ENCODE measurements around the gene KAZN. TPM values are rescaled to one million over a fixed set of nuclear protein-coding genes. Genes with fewer than 3 reads are reported as not detected.
A peak's percentile ranks its signal among the peaks of the same experiment; 100 is the strongest.

KAZN gene
- total and polyA plus RNA-seq, 2 of the 8 experiments (the other 6 are each of a cell fraction or from before 2014, with no cell fraction given) = 3.7 to 11.8 TPM

DNA sequence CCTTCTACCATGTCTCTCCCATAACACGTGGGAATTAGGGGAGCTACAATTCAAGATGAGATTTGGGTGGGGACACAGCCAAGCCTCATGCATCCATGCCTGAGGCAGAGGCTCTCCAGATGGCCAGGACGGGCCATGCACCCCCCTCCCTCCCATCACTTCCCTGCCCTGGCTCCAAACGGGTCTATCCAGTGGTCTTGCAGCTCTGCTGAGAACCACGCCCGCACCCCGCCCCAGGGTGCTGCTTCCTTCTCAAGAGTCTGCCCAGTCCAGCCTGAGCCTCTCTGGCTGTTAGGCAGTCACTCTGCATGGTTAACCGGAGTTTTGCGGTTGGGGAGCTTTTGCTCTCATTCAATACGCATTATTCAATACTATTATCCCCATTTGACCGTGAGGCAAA, 423.6 kb downstream of the KAZN start:
- Histone ChIP-seq H4K8ac (ENCODE audit: extremely low read depth, insufficient read depth, low read length) (no peak overlapping the region), H3K4me3 (ENCODE audit: extremely low read depth in 1 of 4, insufficient read depth in 2 of 4, low read depth in 3 of 4, low read length in 4 of 4) (no peak overlapping the region), H3K14ac (ENCODE audit: insufficient read length) (no peak overlapping the region), H3K56ac (replicated peaks; ENCODE audit: insufficient read length, low read depth, low read length) (no peak overlapping the region), H2AFZ (ENCODE audit: low read length) (no peak overlapping the region), H3K9ac (replicated peaks in 1 of 4; ENCODE audit: extremely low read depth in 1 of 4, low read depth in 3 of 4, low read length in 3 of 4) (no peak overlapping the region), H2BK12ac (ENCODE audit: low read depth, low read length) (no peak overlapping the region), H3K4ac (replicated peaks; ENCODE audit: insufficient read length, low read depth, low read length) (no peak overlapping the region), H3K27ac (ENCODE audit: low read depth, low read length) (no peak overlapping the region), H4K20me1 (replicated peaks in 1 of 2; ENCODE audit: control insufficient read depth in 1 of 2, insufficient read depth in 2 of 2, low read length in 2 of 2) (no peaks in the 10 kb centered on the region), H3K23ac (ENCODE audit: insufficient read length) (no peak overlapping the region), H3K79me1 (ENCODE audit: low read depth, low read length) (no peaks in the 10 kb centered on the region; the same call in 1 of the 2 replicates), H4K5ac (ENCODE audit: insufficient read length, low read depth, low read length) (no peak overlapping the region), H3K18ac (ENCODE audit: extremely low read depth, low read length) (no peak overlapping the region), H3K9me3 (ENCODE audit: insufficient read depth in 2 of 2, low read depth in 1 of 2, low read length in 1 of 2) (no peaks in the 10 kb centered on the region), H2BK15ac (ENCODE audit: low read length) (no peak overlapping the region), H3K23me2 (ENCODE audit: low read depth, low read length) (no peaks in the 10 kb centered on the region), H4K91ac (replicated peaks; ENCODE audit: insufficient read length, low read length) (no peak overlapping the region), H3K4me1 (replicated peaks in 1 of 4; ENCODE audit: control insufficient read depth in 3 of 4, insufficient read depth in 4 of 4, low read length in 3 of 4) (peaks cover 0 to 8% (median 0%) of the 10 kb centered on the region in 4 experiments; a peak in 3 of 7 replicates), H3K4me2 (ENCODE audit: insufficient read depth in 1 of 2, low read depth in 2 of 2, low read length in 2 of 2) (no peak overlapping the region), H2AK5ac (ENCODE audit: low read depth, low read length) (0 out of 2 replicates have a peak overlapping the region, but pooled peaks have one; percentile 65), H2BK5ac (ENCODE audit: low read depth, low read length) (no peak overlapping the region), H3K36me3 (ENCODE audit: control insufficient read depth in 2 of 4, insufficient read depth in 4 of 4, low read length in 3 of 4) (no peaks in the 10 kb centered on the region), H2BK20ac (ENCODE audit: low read length) (no peak overlapping the region), H3K27me3 (replicated peaks in 1 of 4; ENCODE audit: control insufficient read depth in 3 of 4, extremely low read depth in 1 of 4, insufficient read depth in 3 of 4, low read length in 3 of 4) (no peaks in the 10 kb centered on the region), H3K79me2 (ENCODE audit: control insufficient read depth in 1 of 2, insufficient read depth in 2 of 2, low read length in 2 of 2) (no peaks in the 10 kb centered on the region), H2BK120ac (replicated peaks; ENCODE audit: low read depth, low read length) (no peak overlapping the region)
- FAIRE-seq (no peak), DNase-seq (ENCODE audit: low read depth in 1 of 2, low spot score in 2 of 2) (no peak)
- POLR2A ChIA-PET (ENCODE audit: partially characterized antibody) = no interaction called here
- WGBS, 2 experiments (ENCODE audit: extremely low coverage in 1 of 2, insufficient coverage in 1 of 2, insufficient read length in 1 of 2, insufficient replicate concordance in 2 of 2, low coverage in 1 of 2, low lambda C conversion rate in 2 of 2, missing lambda C conversion rate in 1 of 2) = 88% methylated on average over 10 of the region's 10 CpGs; no CpG with 5 or more reads in 1 of the 2 experiments
- CTCF ChIA-PET (ENCODE audit: partially characterized antibody) = interaction anchor here (1.1 to 4.2 kb wide), 7 partner anchors 15 to 450 kb away, joined by 3 to 16 read pairs (median 4); no protein-coding TSS in a partner anchor
- TF ChIP-seq POU5F1 (IDR thresholded peaks at IDR 0.05; ENCODE audit: low read depth, low read length) (no peak), JUN (IDR thresholded peaks at IDR 0.05; ENCODE audit: low read depth, low read length) (no peak), KDM4A (IDR thresholded peaks at IDR 0.05; ENCODE audit: low read depth, low read length, severe bottlenecking) (no peak), YY1 (IDR thresholded peaks at IDR 0.05; ENCODE audit: low read depth, low read length) (no peak), SP1 (IDR thresholded peaks at IDR 0.05; ENCODE audit: low read depth, low read length) (no peak), SAP30 (IDR thresholded peaks at IDR 0.05; ENCODE audit: insufficient read depth, insufficient replicate concordance, low read length) (no peak), RXRA (IDR thresholded peaks at IDR 0.05; ENCODE audit: insufficient read depth, low read depth, low read length) (no peak), KDM5A (IDR thresholded peaks at IDR 0.05; ENCODE audit: low read length) (no peak), CBX5 (IDR thresholded peaks at IDR 0.05; ENCODE audit: low read depth, low read length) (no peak), BRCA1 (IDR thresholded peaks at IDR 0.05; ENCODE audit: low read depth, low read length) (no peak)
- TF ChIP-seq, protein P1, sequence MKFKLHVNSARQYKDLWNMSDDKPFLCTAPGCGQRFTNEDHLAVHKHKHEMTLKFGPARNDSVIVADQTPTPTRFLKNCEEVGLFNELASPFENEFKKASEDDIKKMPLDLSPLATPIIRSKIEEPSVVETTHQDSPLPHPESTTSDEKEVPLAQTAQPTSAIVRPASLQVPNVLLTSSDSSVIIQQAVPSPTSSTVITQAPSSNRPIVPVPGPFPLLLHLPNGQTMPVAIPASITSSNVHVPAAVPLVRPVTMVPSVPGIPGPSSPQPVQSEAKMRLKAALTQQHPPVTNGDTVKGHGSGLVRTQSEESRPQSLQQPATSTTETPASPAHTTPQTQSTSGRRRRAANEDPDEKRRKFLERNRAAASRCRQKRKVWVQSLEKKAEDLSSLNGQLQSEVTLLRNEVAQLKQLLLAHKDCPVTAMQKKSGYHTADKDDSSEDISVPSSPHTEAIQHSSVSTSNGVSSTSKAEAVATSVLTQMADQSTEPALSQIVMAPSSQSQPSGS (IDR thresholded peaks at IDR 0.05; ENCODE audit: low read length) = no peak
- TF ChIP-seq, protein P2, sequence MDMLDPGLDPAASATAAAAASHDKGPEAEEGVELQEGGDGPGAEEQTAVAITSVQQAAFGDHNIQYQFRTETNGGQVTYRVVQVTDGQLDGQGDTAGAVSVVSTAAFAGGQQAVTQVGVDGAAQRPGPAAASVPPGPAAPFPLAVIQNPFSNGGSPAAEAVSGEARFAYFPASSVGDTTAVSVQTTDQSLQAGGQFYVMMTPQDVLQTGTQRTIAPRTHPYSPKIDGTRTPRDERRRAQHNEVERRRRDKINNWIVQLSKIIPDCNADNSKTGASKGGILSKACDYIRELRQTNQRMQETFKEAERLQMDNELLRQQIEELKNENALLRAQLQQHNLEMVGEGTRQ (IDR thresholded peaks at IDR 0.05; ENCODE audit: low read length) = no peak
